VCaP (cell line): Measurements from ENCODE around the gene F3.
A peak's percentile ranks its signal among the peaks of the same experiment; 100 is the strongest.

Source experiments
- H3K27ac ChIP-seq: fragments of 450-650 bp; 2 replicates; pipeline ENCODE4 v1.5.1; 2017
- TF ChIP-seq, protein P1 (sequence below): fragments of 450-650 bp; conservative IDR thresholded peaks from 2 replicates; pipeline ENCODE4 v1.5.1; 2017; ENCODE audit warnings: mild to moderate bottlenecking, moderate library complexity

F3 gene

DNA sequence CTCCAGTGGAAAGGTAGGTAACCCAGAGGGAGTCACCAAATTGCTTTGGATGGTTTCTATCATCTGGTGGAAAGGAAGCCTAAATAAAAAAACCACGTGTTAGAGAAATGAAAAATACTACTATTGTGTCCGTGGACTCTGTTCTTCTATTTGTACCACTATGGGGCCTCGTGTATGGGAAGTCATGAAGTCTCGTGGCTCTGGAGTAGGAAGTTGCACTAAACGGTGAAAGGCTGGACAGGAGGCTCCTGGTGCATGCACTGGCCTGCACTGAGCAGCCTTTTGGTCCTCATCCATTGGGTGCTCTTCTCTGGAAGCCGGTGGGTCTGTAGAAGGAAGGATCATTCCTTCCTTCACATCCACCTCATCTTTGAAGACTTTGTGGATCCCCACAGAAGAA, 17.0 kb downstream of the F3 start:
- H3K27ac ChIP-seq: no peak overlapping the region
- TF ChIP-seq, protein P1, sequence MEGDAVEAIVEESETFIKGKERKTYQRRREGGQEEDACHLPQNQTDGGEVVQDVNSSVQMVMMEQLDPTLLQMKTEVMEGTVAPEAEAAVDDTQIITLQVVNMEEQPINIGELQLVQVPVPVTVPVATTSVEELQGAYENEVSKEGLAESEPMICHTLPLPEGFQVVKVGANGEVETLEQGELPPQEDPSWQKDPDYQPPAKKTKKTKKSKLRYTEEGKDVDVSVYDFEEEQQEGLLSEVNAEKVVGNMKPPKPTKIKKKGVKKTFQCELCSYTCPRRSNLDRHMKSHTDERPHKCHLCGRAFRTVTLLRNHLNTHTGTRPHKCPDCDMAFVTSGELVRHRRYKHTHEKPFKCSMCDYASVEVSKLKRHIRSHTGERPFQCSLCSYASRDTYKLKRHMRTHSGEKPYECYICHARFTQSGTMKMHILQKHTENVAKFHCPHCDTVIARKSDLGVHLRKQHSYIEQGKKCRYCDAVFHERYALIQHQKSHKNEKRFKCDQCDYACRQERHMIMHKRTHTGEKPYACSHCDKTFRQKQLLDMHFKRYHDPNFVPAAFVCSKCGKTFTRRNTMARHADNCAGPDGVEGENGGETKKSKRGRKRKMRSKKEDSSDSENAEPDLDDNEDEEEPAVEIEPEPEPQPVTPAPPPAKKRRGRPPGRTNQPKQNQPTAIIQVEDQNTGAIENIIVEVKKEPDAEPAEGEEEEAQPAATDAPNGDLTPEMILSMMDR: no peak

DNA sequence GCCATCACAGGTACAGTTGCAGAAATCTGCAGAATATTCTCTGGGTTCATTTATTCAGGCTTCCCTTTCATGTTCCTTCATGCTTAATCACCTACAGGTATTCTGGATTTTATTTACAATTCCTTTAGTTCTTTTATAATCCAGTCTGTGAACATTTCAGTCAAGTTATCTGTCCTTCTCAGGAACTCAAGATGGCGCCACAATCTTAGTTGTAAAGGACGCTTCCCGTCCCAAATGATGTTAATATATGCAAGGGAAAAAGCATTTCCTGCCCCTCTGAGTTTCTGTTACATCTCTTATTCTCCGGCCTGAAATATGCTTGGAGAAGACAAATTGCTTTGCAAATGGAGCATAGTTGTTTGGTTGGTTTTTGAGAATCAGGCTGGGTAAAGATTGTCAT, 19.3 kb downstream of the F3 start:
- TF ChIP-seq, protein P1: peak; percentile 77
- H3K27ac ChIP-seq: no peak overlapping the region

DNA sequence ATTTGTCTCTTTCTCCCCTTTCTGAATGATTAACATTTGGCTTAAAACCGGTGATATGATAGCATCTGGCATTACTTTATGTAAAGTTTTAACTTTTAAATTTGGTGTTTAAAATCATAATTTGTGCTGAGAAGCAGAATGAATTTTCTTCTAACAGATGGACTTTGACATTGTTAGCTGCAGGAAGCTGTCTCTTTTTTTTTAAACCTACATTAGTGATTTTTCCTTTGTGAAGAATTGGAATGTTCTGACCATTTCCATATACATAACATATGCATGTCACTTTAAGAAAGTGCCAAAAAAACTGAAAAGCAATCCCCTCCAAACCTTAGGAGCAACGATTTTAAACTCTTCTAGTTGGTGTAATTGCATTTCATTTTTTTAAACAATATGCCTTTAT, 22.2 kb downstream of the F3 start:
- TF ChIP-seq, protein P1: no peak

DNA sequence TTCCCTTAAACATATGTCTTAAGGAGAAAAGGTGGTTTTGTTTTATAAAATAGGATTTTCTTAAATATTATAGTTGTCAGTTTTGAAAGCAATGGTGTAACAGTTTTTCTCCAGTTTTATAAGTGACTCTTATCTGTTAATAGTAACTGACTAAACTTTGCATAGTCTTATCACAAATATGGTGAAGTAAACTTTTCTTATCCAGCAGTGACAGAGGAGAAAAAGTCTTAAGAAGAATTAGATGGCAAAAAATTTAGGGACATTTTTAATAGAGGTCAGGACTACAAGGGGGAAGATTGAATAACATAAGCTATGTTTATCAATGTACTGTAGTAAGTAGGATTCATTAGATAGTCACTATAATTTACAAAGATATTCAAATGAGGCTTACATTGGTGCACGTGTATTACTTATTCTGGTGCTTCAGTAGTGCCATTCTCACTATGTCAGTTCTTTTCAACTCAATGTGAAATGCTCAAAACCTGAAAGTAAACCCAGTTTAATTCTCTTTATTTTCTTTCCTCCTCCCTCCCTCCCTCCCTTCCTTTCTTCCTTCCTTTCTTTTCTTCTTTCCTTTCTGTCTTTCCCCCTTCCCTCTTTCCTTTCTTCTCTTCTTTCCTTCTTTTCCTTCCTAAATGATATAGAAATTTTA, 26.1 kb downstream of the F3 start:
- TF ChIP-seq, protein P1: no peak
- peak overlapping the region; percentile 70 for H3K27ac ChIP-seq

More for the DNA sequence above, 22.2 kb downstream of the F3 start:
- no peak overlapping the region for H3K27ac ChIP-seq

DNA sequence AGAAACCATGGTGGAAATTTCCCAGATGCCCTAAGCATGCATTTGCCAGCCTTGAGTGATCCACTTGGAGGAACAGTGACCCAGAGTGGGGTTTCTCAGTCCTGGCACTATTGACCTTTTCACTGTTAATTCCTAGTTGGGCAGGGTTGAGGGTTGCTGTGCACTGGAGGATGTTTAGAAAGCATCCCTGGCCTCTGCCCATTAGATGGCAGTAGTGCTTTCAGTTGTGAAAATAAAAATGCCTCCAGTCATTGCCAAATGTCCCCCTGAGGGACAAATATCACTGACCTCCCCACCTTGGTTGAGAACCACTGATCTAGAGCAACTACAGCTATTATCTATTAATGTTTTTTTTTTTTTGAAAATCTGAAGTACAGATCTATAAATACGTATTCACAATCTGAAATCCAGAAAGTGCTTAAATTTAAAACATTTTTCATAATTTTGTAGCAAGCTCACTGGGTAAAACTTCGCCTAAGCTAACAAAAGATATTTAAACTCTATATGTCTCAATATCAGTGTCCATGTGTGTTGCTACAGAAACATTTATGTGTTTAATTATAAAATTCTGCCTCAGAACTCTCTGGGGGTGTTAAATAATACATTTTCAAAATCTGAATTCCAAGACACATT, 27.3 kb downstream of the F3 start:
- H3K27ac ChIP-seq: peak overlapping the region; percentile 70
- TF ChIP-seq, protein P1: peak; percentile 87

DNA sequence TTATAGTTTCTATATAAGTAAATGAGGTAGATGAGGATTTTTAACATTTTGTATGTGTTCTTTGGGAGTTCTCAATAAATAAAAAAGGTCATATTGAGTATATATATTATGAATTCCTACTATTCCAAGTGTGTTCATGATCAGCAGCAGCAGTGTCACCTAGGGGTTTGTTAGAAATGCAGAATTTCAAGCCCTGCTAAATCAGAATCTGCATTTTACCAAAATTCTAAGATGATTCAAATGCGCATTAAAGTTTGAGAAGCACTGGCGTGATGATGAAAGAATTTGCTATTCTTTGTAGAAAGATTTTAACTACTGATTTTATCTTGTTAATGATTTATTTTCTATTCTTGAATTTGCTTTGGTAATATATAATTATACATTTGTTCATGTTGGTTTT, 28.7 kb downstream of the F3 start:
- TF ChIP-seq, protein P1: no peak
- H3K27ac ChIP-seq: no peak overlapping the region

DNA sequence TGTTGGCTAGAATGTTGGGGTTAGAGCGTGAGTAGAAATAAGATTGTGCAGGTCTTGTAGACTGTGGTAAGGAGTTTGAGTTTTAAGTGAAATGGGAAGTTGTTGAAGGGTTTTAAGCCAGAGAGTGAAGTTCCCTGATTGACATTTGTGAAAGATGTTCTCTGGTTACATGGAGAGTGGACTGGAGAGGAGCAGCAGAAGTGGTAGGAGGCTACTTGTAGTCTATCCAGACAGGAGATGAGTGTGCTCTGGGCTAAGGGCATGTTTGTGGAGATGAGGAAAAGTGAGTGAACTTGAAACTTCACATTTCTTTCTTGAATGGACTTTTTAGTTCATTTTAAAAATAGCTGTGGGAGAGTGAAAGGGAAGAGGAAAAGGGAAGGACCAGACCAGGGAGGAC, 37.0 kb downstream of the F3 start:
- H3K27ac ChIP-seq: no peak overlapping the region

More for the DNA sequence above, 37.0 kb downstream of the F3 start:
- TF ChIP-seq, protein P1: no peak
